HG02571 (cell line): ENCODE data around the gene MAN1A2.
"Not testable (repeated sequence)": the region's sequence is repeated elsewhere in the genome, so short reads cannot be mapped to it uniquely, and the experiment has no call there.

ENCODE experiments used
- ATAC-seq: cut with Tn5 transposase; IDR thresholded peaks from one replicate; pipeline ENCODE4 v1.9.1; 2021; ENCODE audit warnings: mild to moderate bottlenecking, moderate library complexity; ENCODE audit not compliant: unreplicated experiment

MAN1A2 gene

GRCh38 chr1:117396636-117397035 is 29.4 kb downstream of the MAN1A2 start:
- ATAC-seq = no peak

DNA sequence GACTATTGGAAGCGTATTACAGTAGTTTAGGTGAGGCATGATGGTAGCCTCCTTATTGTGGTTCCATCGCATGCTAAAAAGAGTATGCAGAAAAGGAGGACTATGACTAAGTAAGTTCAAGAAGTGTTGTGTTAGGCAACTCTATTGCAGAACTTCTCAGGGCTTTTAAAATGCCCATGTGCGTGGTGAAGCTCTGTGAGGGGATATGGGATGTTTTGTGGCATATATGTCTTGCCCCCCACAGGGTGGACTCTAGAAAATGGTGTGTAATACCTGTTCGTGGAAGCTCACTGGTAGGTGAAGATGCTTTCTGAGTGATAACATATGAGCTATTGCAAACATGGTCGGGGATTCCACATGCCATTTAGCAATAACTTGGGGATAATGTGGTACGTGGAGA is 31.7 kb downstream of the MAN1A2 start:
- ATAC-seq = no peak

- ATAC-seq = no peak
These were observed 34.5 kb downstream of the MAN1A2 start for GRCh38 chr1:117401761-117402160.

DNA sequence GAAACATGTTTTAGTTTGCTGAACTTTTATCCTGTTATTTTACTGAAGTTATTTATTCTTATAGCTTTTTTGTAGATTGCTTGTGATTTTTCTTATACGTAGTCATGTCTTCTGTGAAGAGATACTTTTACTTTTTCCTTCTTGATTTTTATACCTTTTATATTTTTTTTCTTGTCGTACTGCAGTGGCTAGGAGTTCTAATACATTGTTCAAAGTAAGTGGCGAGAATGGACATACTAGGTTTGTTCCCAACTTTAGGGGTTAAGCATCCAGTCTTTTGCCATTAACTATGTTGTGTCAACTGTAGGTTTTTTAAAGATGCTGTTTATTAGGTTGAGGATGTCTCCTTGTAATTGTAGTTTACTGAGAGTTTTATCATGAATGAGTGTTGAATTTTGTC is 36.3 kb downstream of the MAN1A2 start:
- ATAC-seq = no peak

DNA sequence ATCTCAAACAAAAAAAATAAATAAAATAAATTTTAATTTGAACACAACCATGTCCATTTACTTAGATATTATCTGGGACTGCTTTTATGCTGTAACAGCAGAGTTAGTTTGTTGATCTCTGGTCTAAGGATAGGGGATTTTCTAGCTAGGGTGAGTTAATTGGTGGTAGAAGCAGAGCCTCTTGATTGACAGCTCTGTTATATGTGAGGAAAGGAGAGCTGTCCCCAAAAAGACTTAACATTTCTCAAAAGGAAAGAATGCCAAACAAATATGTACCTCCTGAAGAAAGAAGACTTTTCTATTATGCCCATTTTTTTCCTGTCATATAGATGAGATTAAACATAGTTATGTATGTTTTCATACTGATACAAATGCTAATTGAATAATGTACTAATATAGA is 37.8 kb downstream of the MAN1A2 start:
- ATAC-seq = no peak

DNA sequence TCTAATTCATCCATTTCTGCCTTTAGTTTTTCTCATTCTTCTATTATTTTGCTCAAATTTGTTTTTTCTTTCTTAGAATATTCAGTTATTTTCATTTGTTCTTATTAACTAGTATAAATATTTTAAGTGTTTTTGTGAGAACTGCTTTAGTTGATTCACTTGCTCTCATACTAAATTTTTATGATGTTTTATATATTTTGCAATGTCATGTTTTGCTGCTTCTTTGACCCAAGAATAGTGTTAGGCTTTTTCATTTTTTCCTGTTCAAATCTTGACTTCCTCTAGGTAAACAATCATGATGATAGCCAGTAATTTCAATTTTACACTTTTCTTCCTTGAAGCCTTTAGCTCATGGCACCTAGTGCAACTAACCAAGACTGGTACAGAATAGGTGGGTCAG is 45.2 kb downstream of the MAN1A2 start:
- ATAC-seq = no peak

- no peak for ATAC-seq
These were observed 46.2 kb downstream of the MAN1A2 start for GRCh38 chr1:117413412-117413811.

GRCh38 chr1:117414943-117415342 is 47.7 kb downstream of the MAN1A2 start:
- no peak for ATAC-seq

DNA sequence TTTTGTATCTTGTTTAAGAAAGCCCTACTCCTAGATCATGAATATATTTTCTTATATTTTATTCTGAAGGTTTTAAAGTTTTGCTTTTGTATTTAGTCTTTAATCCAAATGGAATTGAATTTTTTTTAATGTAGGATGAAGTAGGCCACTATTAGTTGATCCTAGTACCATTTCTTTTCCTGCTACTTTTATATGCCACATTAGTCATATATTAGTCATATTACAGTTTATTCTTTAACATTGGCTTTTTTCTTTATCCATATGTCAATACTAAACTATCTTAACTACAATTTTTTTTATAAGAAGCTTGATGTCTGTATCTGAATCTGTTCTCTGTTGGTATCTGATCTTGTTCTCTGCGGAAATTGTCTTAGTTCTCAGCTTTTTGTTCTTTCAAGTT is 48.8 kb downstream of the MAN1A2 start:
- no peak for ATAC-seq

DNA sequence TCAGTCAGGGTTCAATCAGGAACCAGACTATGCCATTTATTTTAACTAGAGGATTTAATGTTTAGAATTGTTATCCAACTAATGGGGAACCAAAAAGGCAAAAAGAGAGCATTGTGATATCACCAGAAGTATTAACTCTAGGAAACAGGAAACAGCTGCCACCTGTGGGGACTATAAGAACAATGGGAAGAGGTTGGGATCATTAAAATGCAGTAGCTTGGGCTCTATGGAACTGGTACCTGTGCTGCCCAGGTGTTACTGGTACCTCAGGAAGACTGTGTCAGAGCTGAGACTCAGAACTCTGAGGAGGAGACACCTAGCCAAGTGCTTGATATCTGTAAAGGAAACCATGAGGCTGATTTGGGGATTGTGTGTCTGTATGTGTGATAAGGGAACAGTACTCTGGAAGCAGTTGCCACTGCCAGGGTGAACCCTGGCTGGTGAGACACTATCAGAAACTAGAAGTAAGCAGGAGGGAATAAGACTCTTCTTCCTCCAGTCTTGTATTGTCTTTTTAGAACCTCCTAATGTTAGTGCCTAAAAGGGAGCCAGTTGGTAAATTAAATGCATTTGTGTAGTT is 49.4 kb downstream of the MAN1A2 start:
- no peak for ATAC-seq

- ATAC-seq = no peak
These were observed 57.9 kb downstream of the MAN1A2 start for GRCh38 chr1:117425050-117425734.

GRCh38 chr1:117427297-117427696 is 60.0 kb downstream of the MAN1A2 start:
- ATAC-seq = no peak

- no peak for ATAC-seq
These were observed 66.7 kb downstream of the MAN1A2 start for GRCh38 chr1:117433943-117434342.

DNA sequence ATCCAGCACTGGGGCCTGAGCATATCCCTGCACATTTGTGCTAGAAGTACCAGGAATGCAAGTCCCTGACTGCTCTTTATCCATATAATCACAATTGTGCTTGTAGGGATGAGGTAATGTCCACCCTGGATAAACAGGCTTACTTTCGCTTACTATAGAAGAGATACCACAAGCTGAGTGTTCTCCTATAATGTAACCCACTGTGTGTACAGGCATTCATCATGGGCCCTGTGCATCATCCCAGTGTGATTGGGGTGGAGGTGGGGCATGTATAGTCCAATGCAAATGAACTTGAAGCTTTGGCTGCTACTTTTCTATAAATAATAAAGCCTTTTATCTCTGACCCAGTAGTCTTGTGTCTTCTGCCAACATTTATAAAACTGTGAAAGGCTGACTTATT is 69.3 kb downstream of the MAN1A2 start:
- ATAC-seq = no peak

GRCh38 chr1:117447661-117448060 is 80.4 kb downstream of the MAN1A2 start:
- no peak for ATAC-seq

DNA sequence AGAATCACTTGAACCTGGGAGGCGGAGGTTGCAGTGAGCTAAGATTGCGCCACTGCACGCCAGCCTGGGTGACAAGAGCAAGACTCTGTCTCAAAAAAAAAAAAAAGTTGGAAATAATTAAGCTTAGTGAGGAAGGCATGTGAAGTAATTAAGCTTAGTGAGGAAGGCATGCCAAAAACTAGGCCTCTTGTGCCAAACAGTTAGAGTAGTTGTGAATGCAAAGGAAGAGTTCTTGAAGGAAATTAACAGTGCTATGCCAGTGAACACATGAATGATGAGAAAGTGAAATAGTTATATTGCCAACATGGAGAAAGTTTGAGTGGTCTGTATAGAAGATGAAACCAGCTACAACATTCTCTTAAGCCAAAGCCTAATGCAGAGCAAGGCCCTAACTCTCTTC is 85.0 kb downstream of the MAN1A2 start:
- ATAC-seq = no peak

- no peak for ATAC-seq
These were observed 86.7 kb downstream of the MAN1A2 start for GRCh38 chr1:117453958-117454357.

- ATAC-seq = not testable (repeated sequence)
These were observed 91.2 kb downstream of the MAN1A2 start for GRCh38 chr1:117458410-117458809.

- no peak for ATAC-seq
These were observed 99.5 kb downstream of the MAN1A2 start for GRCh38 chr1:117466761-117467160.

DNA sequence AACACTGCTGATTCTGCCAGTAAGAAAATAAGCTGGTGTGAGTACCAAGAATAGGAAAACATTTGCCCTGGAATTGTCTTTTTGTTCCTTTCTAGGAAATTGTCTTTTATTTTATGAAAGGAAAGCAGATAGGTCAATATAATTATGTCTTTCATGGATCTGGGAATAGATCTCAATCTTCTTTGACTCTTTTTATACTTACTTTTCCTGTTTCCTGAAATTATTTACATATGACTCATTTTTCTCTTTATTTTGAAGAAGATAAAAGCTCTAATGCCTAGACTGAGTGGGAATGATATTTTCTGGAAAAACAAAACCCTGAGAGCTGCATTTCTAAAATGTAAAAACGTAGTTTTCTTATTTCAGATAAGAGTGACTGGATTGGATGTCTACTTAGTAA is 100.1 kb downstream of the MAN1A2 start:
- ATAC-seq = no peak

- no peak for ATAC-seq
These were observed 105.8 kb downstream of the MAN1A2 start for GRCh38 chr1:117473063-117473462.

DNA sequence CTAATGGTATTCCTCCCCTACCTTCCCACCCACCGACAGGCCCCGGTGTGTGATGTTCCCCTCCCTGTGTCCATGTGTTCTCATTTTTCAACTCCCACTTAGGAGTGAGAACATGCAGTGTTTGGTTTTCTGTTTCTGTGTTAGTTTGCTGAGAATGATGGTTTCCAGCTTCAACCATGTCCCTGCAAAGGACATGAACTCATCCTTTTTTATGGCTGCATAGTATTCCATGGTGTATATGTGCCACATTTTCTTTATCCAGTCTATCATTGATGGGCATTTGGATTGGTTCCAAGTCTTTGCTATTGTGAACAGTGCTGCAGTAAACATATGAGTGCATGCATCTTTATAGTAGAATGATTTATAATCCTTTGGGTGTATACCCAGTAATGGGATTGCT is 108.2 kb downstream of the MAN1A2 start:
- not testable (repeated sequence) for ATAC-seq

DNA sequence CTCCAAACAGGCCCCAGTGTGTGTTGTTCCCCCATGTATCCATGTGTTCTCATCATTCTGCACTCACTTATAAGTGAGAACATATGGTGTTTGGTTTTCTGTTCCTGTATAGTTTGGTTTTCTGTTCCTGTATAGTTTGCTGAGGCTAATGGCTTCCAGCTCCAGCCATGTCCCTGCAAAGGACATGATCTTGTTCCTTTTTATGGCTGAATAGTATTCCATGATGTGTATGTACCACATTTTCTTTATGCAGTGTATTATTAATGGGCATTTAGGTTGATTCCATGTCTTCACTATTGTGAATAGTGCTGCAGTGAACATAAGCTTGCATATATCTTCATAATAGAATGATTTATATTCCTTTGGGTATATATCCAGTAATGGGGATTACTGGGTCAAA is 111.8 kb downstream of the MAN1A2 start:
- ATAC-seq = no peak
